T-helper 1 cell treated with Interleukin-12 subunit alpha and Interleukin-12 subunit beta and Interleukin-4 antibody, amounts not matched to agents 30 μg/mL and 1 μg/mL, for 36 hours (primary cell): Measurements from ENCODE around the gene SDSL.

ENCODE experiments used
- H3K27ac Mint-ChIP-seq: one replicate; pipeline ENCODE4 v1.8.0; 2021; ENCODE audit warnings: mild to moderate bottlenecking, mixed read lengths
- H3K27me3 Mint-ChIP-seq: one replicate; pipeline ENCODE4 v1.8.0; 2021; ENCODE audit warnings: low read depth, mixed read lengths
- H3K36me3 Mint-ChIP-seq: one replicate; pipeline ENCODE4 v1.8.0; 2021; ENCODE audit warnings: low read depth, mixed read lengths
- H3K4me1 Mint-ChIP-seq: one replicate; pipeline ENCODE4 v1.8.0; 2021; ENCODE audit warnings: low read depth, mixed read lengths
- H3K4me3 Mint-ChIP-seq: one replicate; pipeline ENCODE4 v1.8.0; 2021; ENCODE audit warnings: mild to moderate bottlenecking, moderate library complexity, mixed read lengths
- H3K9me3 Mint-ChIP-seq: one replicate; pipeline ENCODE4 v1.8.0; 2021; ENCODE audit warnings: mixed read lengths

SDSL gene, protein sequence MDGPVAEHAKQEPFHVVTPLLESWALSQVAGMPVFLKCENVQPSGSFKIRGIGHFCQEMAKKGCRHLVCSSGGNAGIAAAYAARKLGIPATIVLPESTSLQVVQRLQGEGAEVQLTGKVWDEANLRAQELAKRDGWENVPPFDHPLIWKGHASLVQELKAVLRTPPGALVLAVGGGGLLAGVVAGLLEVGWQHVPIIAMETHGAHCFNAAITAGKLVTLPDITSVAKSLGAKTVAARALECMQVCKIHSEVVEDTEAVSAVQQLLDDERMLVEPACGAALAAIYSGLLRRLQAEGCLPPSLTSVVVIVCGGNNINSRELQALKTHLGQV

DNA sequence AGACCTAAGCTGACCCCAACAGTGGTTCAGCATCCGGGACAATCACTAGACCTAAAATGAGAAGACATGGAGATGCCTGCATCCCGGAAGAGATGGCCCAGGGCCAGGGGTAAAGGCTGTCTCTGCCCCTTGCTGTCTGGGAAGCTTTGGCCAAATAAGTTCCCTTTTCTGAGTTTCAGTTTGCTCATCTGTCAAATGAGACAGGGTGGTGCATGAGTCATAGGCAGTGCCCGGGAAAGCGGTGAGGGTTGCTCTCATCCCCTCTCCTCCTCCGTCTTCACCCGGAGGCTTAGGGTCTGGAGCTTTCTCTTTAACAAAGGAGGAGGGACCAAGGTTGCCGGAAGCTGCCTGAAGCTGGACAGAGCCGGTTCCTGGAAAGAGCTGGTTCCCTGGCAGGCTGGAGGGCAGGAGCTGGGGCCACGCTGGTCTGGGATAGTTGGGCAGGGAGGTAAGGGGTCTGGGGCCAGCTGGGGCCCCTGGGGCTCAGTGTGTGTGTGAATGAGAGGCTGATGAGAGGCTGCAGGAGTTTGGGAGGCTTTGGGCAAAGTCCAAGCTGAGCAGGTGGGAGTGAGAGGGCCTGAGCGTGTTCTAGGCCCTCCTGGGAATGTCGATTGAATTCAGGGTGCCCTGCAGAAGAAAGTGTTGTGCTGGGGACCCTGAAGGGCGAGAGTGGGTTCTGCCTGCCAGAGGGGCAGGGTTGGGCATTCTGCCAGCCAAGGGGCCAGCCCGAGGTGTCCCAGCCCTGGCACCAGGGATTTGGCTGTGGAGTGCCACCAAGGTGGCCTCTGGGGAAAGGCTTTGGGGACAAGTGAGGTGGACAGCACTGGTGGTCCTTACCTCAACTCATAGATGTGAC, at the start of gene SDSL:
Gene SDSL (plus strand): TSS at position 351 of the 856 bp plus-strand sequence. CDS start 5,603 bp downstream, outside the sequence.
- H3K4me3 Mint-ChIP-seq = peak within 1 kb of the TSS; percentile 91
- no peaks in the 10 kb centered on the region for H3K9me3 Mint-ChIP-seq

DNA sequence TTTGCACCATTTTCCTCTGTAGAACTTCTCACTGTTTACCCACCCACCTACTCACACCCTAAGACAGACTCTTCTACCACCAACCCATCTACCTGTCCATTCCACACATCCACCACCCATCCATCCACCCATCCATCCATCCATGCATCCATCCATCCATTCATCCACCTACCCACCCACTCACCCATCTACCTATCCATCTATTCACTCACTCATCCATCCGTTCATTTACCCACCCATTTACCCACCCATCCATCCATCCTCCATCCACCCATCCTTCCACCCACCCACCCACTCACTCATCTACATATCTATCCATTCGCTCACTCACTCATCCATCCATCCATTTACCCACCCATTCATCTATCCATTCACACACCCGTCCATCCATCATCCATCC, 48.7 kb upstream of the SDSL start:
- H3K36me3 Mint-ChIP-seq = peaks cover 8% of the 10 kb centered on the region
- no peaks in the 10 kb centered on the region for H3K27me3 Mint-ChIP-seq
- peaks cover 6% of the 10 kb centered on the region for H3K4me1 Mint-ChIP-seq
- H3K4me3 Mint-ChIP-seq = no peak overlapping the region
- no peaks in the 10 kb centered on the region for H3K9me3 Mint-ChIP-seq
- H3K27ac Mint-ChIP-seq = no peak overlapping the region

More for the DNA sequence above, at the start of gene SDSL:
- Mint-ChIP-seq H3K4me1 (peaks cover 11% of the 10 kb centered on the region), H3K27ac (peak within 1 kb of the TSS; percentile 90), H3K27me3 (no peaks in the 10 kb centered on the region), H3K36me3 (peaks cover 2% of the 10 kb centered on the region)

DNA sequence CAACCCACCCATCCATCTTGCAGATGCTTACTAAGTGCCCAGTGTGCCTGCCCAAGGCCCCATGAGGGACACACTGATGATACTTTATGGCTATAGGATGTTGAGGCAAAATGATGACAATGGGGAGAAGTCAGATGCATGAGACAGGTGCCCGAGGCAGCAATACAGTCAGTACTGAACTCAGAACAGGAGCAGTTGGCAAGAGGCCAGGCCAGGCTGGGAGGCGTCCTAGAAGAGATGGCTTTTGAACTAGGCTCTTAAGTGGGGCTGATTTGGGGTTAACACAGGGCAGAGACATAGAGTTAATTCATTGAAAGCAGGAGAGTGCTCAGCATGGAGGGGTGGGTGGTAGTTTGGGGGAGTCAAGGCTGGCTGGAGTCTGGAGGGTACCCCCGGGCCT, 48.2 kb upstream of the SDSL start:
- Mint-ChIP-seq H3K4me3 (no peak overlapping the region), H3K27ac (no peak overlapping the region), H3K4me1 (peaks cover 6% of the 10 kb centered on the region), H3K36me3 (peaks cover 8% of the 10 kb centered on the region), H3K27me3 (no peaks in the 10 kb centered on the region), H3K9me3 (no peaks in the 10 kb centered on the region)

DNA sequence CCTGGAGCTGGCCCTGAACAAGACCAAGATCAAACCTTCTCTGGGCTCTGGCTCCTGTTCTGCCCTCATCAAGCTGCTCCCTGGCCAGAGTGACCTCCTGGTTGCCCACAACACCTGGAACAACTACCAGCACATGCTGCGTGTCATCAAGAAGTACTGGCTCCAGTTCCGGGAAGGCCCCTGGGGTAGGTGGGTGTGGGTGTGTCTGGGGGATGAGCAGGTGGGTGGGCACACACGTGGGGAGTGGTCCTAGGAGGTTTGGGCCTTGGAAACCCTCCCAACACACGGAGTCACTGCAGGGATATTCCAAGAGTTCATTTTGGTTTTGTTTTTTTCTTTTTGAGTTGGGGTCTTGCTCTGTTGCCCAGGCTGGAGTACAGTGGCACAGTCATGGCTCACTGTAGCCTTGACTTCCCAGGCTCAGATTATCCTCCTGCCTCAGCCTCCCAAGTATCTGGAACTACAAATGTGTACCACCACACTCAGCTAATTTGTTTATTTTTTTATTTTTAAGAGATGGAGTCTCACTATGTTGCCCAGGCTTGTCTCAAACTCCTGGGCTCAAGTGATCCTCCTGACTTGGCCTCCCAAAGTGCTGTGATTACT, 47.3 kb upstream of the SDSL start:
- Mint-ChIP-seq H3K4me3 (no peak overlapping the region), H3K9me3 (no peaks in the 10 kb centered on the region), H3K4me1 (peaks cover 6% of the 10 kb centered on the region), H3K27ac (no peak overlapping the region), H3K27me3 (no peaks in the 10 kb centered on the region), H3K36me3 (peaks cover 8% of the 10 kb centered on the region)

DNA sequence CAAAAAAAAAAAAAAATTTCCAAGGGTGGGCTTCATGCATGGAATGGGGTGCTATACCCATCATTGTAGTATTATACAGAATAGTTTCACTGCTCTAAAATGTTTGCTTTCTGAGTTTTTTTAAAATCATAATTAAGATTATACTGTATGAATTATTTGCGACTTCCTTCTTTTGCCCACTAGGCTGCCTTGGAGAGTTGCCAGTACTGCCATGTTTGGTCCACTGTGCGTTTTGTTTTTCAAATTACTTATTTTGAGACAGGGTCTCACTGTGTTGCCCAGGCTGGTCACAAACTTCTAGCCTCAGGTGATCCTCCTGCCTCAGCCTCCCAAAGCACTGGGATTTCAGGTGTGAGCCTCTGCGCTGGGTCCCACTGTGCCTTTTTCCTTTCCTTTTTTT, 43.9 kb upstream of the SDSL start:
- Mint-ChIP-seq H3K4me3 (no peak overlapping the region), H3K9me3 (no peaks in the 10 kb centered on the region), H3K36me3 (peaks cover 4% of the 10 kb centered on the region), H3K27me3 (no peaks in the 10 kb centered on the region), H3K27ac (peak overlapping the region; percentile 45), H3K4me1 (no peaks in the 10 kb centered on the region)

DNA sequence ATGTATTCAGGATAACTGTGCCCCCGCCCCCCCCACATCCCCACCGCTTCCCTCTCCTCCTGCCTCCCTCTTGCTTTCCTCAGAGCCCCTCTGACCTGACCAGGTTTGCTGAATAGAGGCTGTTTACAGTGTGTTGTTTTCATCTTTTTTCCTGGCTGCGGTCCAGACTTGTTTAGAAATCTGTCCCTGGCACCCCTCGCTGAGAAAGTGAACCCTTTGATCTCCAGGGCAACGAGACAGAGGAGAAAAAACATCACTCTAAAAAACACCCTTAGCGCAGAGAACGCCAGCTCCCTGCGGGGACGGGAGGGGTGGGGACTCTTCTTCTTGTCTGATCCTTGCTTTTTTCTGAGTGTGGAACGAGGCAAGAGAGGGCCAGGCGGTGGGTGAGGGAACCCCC, 41.0 kb upstream of the SDSL start:
- Mint-ChIP-seq H3K27ac (no peak overlapping the region), H3K4me3 (no peak overlapping the region), H3K4me1 (no peaks in the 10 kb centered on the region), H3K36me3 (peaks cover 2% of the 10 kb centered on the region), H3K27me3 (no peaks in the 10 kb centered on the region), H3K9me3 (no peaks in the 10 kb centered on the region)

DNA sequence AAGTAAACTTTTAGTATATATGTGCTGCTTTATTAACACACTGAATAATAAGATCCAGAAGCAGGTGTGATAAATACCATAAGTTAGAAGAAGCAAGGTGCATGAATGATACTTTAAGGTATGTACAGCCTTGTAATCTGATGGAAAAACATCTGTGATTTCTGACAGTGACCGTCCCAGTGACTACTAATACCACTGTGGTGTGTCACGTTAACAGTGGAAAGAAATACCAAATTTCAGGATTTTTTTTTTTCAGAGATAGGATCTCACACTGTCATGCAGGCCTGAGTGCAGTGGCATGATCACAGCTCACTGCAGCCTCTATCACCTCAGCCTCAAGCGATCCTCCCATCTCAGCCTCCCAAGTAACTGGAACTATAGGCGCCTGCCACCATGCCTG, 40.0 kb upstream of the SDSL start:
- no peaks in the 10 kb centered on the region for H3K9me3 Mint-ChIP-seq
- no peaks in the 10 kb centered on the region for H3K27me3 Mint-ChIP-seq
- no peaks in the 10 kb centered on the region for H3K4me1 Mint-ChIP-seq
- H3K36me3 Mint-ChIP-seq = peaks cover 2% of the 10 kb centered on the region
- no peak overlapping the region for H3K4me3 Mint-ChIP-seq
- H3K27ac Mint-ChIP-seq = no peak overlapping the region

DNA sequence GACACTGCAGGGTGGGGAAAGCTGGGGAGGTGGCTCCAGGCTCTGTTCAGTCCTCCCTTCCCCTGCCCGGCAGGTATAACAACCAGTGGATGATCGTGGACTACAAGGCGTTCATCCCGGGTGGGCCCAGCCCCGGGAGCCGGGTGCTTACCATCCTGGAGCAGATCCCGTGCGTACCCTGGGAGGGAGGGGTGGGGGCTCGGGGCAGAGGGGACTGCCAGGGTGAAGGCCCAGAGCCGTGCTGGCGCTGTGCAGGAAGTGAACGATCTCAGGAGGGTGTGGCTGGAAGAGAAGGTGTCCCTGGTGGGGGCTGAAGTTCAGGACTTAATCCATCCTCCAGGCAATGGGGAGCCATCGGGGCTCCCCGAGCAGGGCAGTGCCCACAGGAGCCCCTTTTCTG, 37.4 kb upstream of the SDSL start:
- Mint-ChIP-seq H3K4me1 (no peaks in the 10 kb centered on the region), H3K9me3 (no peaks in the 10 kb centered on the region), H3K4me3 (no peak overlapping the region), H3K36me3 (peaks cover 2% of the 10 kb centered on the region), H3K27ac (no peak overlapping the region), H3K27me3 (no peaks in the 10 kb centered on the region)

DNA sequence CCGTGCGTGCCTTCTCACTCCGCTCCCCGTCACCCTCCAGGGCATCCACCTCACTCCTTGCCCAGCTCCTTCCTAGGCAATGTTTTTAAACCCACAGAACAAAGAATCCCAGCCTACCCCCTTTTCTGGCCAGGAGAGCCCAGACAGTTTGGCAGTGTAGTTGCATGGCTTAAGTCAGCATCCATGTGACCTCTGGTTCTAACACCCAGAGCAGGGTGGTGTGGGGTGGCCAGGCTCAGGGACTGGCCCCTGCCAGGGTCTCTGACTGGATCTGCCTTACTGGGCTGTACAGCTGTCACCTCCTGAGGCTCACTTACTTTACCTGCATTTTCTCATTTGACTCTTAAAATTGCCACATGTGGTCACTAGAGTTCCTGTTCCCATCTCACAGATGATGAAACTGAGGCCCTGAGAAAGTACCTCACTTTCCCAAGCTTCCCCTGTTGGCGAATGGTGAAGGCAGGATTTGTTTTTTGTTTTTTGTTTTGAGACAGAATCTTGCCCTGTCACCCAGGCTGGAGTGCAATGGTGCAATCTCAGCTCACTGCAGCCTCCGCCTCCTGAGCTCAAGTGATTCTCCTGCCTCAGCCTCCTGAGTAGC, 36.8 kb upstream of the SDSL start:
- H3K9me3 Mint-ChIP-seq = no peaks in the 10 kb centered on the region
- no peak overlapping the region for H3K4me3 Mint-ChIP-seq
- no peaks in the 10 kb centered on the region for H3K4me1 Mint-ChIP-seq
- H3K36me3 Mint-ChIP-seq = peaks cover 2% of the 10 kb centered on the region
- no peaks in the 10 kb centered on the region for H3K27me3 Mint-ChIP-seq
- no peak overlapping the region for H3K27ac Mint-ChIP-seq

DNA sequence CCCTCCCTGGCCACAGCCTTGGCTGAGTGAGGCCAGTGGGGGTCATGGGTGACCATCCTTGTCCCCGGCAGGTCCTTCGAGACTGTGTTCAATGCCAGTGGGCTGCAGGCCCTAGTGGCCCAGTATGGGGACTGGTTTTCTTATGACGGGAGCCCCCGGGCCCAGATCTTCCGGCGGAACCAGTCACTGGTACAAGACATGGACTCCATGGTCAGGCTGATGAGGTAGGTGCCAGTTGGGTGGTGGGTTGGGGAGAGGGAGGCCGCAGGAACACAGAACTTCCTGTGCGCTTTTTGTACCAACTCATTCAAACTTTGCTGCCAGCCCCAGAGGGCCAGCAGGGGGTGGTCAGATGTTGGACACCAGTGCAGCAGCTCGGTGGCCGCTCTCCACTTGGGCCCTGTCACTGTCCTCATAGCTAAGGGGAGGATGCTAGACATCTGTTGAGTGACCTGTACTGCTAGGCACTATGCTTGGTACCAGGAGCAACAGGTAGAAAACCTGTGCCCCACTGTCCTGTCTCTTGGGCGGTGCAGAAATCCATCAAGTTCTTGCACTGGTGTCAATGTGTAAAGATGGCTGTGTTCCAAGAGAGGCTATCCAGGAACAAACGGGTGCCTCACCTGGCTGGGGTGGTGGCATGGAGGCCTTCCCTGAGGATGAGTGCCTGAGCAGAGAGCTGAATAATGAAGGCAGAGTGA, 35.2 kb upstream of the SDSL start:
- H3K27me3 Mint-ChIP-seq = no peaks in the 10 kb centered on the region
- no peak overlapping the region for H3K27ac Mint-ChIP-seq
- H3K4me3 Mint-ChIP-seq = no peak overlapping the region
- H3K36me3 Mint-ChIP-seq = peaks cover 3% of the 10 kb centered on the region
- no peaks in the 10 kb centered on the region for H3K9me3 Mint-ChIP-seq
- H3K4me1 Mint-ChIP-seq = no peaks in the 10 kb centered on the region

DNA sequence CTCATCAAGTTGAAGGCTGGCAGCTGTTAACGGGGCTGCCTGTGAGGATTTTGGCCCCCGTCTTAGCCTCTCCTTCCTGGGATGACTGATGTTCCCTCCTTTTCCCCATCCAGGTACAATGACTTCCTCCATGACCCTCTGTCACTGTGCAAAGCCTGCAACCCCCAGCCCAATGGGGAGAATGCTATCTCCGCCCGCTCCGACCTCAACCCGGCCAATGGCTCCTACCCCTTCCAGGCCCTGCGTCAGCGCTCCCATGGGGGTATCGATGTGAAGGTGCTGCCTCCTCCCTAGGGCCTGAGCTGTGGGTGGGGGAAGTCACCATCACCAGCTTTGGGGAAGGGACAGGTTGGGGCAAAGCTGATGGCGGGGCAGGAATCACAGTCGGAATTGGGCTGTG, 34.5 kb upstream of the SDSL start:
- peaks cover 3% of the 10 kb centered on the region for H3K36me3 Mint-ChIP-seq
- H3K9me3 Mint-ChIP-seq = no peaks in the 10 kb centered on the region
- no peaks in the 10 kb centered on the region for H3K27me3 Mint-ChIP-seq
- no peak overlapping the region for H3K27ac Mint-ChIP-seq
- no peak overlapping the region for H3K4me3 Mint-ChIP-seq
- no peaks in the 10 kb centered on the region for H3K4me1 Mint-ChIP-seq

DNA sequence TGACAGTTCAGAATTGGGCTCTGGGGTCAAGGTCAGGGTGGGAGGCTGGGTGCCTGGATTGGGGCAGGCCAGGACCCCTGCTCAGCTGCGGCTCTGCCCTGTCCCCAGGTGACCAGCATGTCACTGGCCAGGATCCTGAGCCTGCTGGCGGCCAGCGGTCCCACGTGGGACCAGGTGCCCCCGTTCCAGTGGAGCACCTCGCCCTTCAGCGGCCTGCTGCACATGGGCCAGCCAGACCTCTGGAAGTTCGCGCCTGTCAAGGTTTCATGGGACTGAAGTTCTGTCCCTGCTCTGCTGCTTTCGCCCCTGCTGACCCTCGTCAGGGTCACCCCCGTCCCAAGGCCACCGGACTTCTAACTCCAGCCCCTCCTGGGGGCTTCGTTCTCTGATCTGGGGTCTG, 33.8 kb upstream of the SDSL start:
- H3K4me1 Mint-ChIP-seq = no peaks in the 10 kb centered on the region
- H3K4me3 Mint-ChIP-seq = no peak overlapping the region
- peaks cover 3% of the 10 kb centered on the region for H3K36me3 Mint-ChIP-seq
- H3K9me3 Mint-ChIP-seq = no peaks in the 10 kb centered on the region
- no peaks in the 10 kb centered on the region for H3K27me3 Mint-ChIP-seq
- H3K27ac Mint-ChIP-seq = no peak overlapping the region

DNA sequence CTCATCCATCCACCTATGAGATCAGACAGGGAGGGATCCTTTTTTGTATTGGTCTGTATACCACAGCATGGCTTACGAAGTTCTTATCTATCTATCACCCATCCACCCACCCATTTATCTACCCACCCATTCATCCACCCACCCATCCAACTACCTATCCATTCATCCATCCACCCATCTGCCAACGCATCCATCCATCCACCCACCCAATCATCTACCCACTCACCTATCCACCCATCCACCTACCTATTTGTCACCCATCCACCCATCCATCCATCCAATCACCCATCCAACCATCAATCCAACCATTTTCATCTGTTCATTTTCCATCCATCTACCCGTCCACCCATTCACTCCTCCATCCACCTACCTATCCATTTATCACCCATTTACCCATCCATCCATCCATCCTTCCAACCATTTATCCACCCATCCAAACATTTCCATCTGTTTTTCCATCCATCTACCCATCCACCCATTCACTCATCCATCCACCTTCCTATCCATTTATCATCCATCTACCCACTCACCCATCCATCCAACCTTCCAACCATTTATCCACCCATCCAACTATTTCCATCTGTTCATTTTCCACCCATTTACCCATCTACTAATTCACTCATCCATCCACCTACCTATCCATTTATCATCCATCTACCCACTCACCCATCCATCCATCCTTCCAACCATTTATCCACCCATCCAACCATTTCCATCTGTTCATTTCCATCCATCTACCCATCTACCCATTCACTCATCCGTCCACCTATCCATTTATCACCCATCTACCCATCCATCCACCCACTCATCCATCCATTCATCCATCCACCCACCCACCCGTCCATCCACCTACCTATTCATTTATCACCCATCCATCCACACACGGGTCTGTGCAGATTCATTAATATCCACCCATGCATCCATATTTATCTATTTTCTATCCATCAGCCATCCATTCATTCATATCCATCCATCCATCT, 31.8 kb upstream of the SDSL start:
- H3K4me1 Mint-ChIP-seq = no peaks in the 10 kb centered on the region
- H3K9me3 Mint-ChIP-seq = no peaks in the 10 kb centered on the region
- peaks cover 1% of the 10 kb centered on the region for H3K36me3 Mint-ChIP-seq
- no peaks in the 10 kb centered on the region for H3K27me3 Mint-ChIP-seq
- no peak overlapping the region for H3K27ac Mint-ChIP-seq
- no peak overlapping the region for H3K4me3 Mint-ChIP-seq
